ENCODE measurements around the gene CHST4. TPM values are rescaled to one million over a fixed set of nuclear protein-coding genes. Genes with fewer than 3 reads are reported as not detected.

CHST4 gene
- total RNA-seq: not detected in 2 replicates

GRCh38 chr16:71526111-71526631 lies at the start of gene CHST4:
Gene CHST4 (plus strand): TSS chr16:71526426. CDS start chr16:71536678, 10,252 bp downstream.

DNA sequence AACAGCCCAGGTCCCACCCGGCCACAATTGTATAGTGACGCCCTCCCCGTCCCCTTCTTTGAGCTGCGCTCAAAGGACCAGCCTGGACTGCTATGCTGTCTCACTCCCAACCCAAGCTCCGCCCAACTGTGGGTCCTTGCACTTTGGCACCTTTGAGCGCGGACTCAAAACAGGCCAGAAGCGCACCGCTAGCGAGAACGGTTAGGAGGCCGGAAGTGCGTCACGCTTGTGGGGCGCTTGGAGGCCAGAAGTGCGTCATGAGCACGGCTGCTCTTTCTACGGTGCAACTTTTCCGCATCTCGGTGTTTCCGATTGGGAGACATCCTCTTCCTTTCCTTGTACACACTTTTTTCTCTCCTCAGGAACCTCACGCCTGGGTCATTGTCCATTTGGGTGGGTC lies 37.1 kb upstream of the CHST4 start, which contains the start of gene ZNF19:
Gene ZNF19, minus strand, starts transcription at position 203 of the 400 bp plus-strand sequence. CDS start 7,210 bp downstream, outside the sequence.

DNA sequence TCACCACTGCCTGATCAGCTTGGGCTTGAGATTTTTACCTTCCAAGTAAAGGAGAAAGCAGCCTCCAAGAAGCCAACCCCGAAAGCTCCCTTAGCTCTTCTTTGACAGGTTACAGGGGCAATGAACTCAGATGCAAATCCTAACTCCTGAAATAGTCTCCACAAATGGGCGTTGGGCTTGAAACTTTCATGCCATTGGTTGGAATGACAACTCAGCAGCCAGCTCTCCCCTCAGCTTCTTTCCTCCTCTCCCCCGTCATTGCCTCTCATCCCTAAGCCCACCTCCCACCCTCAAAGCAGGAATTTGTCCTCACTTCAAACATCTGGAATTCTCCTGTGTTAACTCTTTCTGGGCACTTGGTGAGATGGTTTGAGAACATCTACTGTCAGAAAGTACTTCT lies 50.7 kb downstream of the CHST4 start, which contains the start of gene TAT:
Gene TAT, minus strand, starts transcription at position 122 of the 400 bp plus-strand sequence. CDS start 677 bp downstream, outside the sequence.

Other genes starting within 250 kb of the CHST4 start
- 19.1 and 21.4 TPM in 2 replicates for gene CMTR2, start 237.0 kb upstream of the CHST4 start, total RNA-seq
- gene CALB2, start 167.7 kb upstream of the CHST4 start, total RNA-seq: 0.28 and 0.92 TPM in 2 replicates
- gene TLE7, start 84.4 kb upstream of the CHST4 start, total RNA-seq: not detected in 2 replicates
- gene ZNF23, start 64.2 kb upstream of the CHST4 start, total RNA-seq: 10.2 and 13.7 TPM in 2 replicates
- 2.4 and 2.6 TPM in 2 replicates for gene ZNF19, start 37.1 kb upstream of the CHST4 start, total RNA-seq
- not detected in 2 replicates for gene TAT, start 50.7 kb downstream of the CHST4 start, total RNA-seq
- not detected in 2 replicates for gene MARVELD3, start 99.8 kb downstream of the CHST4 start, total RNA-seq
- gene PHLPP2, start 198.3 kb downstream of the CHST4 start, total RNA-seq: 5.4 and 6.9 TPM in 2 replicates